HG02943 (cell line): Measurements from ENCODE around the gene AKR7A3.
"Not testable (repeated sequence)": the region's sequence is repeated elsewhere in the genome, so short reads cannot be mapped to it uniquely, and the experiment has no call there.

Experiments used
- ATAC-seq: cut with Tn5 transposase; IDR thresholded peaks from one replicate; pipeline ENCODE4 v1.9.1; 2021; ENCODE audit warnings: mild to moderate bottlenecking, low read depth, moderate library complexity; ENCODE audit not compliant: unreplicated experiment

The AKR7A3 gene

DNA sequence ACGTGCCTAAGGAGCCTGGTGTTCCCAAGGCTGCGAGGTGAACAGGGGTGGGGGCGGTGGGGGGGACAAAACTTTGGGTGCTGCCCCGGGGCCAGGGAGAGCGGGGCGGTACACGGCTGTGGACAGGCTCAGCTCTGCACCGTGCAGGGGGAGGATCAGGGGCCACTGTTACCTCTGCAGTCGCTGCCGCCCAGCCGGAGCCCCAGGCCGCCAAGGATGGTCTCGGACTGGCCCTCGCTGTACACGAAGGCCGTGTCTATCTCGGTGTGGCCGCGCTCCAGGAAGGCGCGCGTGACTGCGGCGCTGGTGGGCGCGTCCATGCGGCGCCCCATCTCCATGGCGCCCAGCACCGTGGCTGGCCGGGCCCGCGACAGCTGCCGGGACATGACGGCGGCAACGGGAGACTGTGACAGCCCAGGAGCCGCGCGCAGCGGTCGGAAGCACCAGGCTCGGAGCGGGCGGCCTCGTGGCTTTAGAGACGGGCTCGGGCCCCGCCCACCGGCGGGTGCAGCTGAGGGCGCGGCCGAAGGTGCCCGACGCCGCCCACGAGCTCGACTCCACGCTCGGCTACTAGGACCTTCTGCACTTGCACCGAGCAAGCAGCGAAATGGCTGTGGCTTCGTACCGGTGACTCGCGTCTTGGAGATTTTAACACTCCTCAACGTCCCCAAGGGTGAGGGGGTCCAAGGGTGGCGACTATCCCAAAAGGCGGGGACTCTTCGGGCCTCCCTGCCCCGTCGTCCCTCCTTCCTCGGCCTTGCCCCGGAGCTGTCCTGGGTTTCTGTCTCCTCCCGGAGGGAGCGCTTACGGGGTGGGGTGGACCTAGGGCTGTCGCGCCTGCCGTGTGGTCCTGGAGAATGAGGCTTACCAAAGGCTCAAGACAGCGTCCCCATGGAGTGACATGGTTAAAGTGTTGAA, at the start of gene AKR7A3:
AKR7A3 (minus strand) TSS at position 447 of the 918 bp plus-strand sequence; CDS start at position 386, 61 bp downstream.
- not testable (repeated sequence) for ATAC-seq

DNA sequence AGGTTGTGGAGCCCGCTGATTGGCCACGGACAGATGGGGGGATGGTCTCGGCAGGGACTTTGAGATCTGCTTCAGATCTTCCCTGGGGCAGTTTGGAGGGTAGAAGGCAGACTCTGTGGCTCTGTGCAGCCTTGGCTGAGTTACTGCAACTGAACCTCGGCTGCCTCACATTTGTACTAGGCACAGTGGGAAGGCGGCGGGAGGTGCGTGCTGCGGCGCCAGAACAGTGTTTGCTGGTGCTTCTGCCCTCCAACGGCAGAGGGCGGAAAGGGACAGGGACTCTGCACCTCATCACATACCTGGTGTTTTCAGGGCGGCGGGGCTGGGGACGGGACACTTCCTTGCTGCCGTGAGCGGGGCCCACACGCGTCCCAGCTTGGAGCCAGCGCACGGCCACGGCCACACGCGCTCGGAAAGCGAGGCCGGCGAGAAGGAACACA, 49.8 kb upstream of the AKR7A3 start:
- ATAC-seq: no peak

DNA sequence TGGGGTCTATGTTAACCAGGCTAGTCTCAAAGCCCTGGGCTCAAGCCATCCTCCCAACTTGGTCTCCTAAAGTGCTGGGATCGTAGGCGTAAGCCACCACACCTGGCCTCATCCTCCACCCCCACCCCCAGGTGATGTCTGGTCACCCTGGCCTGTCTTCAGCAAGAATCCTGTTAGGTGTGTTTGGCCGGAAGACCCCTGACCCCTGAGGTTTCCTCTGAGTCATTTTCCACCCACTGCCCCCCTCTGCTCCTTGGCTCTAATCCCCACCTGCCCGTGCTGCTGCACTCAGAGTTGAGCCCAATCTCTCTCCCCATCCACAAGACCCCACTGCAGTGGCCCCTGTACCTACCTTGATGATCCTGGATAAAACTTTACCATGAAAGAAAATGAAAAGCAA, 48.7 kb upstream of the AKR7A3 start:
- no peak for ATAC-seq

DNA sequence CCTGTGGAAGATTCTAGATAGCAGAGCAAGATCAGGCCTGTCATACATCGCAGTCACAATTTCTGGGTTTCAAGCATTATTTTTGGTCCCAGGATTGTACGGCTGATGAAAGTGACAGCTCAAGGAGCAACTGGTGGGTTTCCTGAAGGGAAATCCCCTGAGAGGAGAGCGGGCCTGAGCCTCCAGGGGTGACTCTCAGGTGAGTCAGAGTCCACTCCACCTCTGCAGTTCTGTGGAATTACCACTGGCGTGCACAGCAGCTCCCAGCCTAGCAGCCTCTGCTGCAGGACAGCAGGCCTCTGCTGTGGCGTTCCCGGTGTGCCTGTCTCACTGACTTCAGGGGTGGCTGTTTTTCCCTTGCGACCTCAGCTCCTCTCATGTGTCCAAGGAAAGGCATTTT, 48.0 kb upstream of the AKR7A3 start:
- no peak for ATAC-seq

DNA sequence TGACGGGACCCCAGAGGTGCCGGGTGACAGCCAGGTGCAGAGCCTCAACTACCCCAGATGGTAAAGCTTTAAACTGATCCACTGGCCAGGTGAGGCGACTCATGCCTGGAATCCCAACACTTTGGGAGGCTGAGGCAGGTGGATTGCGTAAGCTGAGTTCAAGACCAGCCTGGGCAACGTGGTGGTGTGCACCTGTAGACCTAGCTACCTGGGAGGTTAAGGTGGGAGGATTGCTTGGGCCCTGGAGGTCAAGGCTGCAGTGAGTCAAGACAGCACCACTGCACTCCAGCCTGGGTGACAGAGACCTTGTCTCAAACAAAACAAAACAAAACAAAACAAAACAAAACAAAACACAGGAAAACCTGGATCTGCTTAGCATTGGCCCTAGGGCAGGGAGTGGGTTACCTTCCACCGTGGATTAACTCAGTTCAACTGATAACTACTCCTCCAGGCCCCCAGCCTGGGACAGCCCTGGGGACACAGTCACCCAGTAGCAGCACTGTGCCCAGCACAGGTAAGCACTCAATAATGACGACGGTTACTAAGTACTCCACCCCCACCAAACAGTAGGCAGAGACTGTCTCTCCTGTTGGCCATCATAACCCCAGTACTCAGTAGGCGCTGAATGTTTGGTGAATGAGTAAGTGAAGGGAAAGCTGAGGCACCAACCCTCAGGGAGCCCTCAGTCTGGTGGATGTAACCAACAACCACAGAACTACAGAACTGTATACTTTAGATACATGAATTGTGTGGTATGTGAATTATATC, 45.2 kb upstream of the AKR7A3 start:
- ATAC-seq: no peak

DNA sequence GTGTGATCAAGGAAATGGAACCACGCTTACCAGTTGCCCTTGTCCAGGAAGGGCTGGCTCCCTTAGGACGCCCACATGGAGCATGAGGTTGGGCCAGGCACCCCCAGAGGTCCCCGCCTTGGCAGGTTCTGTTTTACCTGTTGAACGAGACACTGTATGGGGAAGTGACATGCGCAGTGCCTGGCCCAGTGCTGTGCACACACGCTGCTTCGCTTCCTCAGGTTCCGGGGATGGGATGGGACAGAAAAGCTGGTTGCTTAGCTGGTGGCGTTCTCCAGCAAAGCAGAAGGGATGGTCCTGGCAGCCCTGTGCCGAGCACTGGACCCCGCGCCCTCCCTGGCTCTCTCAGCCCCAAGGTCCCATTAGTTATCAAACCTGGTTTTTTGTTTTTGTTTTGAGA, 44.3 kb upstream of the AKR7A3 start:
- no peak for ATAC-seq

DNA sequence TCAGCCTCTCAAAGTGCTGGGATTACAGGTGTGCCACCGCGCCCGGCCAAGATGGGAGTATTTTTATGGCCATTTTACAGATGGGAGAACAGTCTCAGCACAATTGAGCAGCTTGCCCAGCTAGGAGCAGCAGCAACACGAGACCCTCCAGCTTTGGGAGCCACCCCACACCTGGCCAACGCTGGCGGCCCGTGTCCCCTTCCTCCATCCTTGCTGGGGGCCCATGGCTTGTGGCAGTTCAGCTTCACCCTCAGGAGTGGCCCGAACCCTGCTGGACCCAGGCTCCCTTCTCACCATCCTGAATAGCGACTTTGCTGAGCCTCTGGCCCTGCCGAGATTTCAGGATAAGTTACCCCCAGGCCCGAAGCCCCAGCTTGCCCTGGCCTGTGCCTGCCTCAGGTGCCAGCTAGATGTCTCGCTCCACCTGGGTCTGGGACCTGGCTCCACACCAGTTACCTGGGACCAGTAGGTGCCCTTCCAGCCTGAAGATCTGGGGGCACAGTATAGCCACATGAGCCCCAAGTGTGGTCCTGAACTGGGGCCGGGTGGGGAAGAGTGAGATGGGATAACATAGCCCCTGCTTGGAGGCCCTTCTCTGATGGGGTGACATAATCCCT, 42.8 kb upstream of the AKR7A3 start:
- no peak for ATAC-seq

DNA sequence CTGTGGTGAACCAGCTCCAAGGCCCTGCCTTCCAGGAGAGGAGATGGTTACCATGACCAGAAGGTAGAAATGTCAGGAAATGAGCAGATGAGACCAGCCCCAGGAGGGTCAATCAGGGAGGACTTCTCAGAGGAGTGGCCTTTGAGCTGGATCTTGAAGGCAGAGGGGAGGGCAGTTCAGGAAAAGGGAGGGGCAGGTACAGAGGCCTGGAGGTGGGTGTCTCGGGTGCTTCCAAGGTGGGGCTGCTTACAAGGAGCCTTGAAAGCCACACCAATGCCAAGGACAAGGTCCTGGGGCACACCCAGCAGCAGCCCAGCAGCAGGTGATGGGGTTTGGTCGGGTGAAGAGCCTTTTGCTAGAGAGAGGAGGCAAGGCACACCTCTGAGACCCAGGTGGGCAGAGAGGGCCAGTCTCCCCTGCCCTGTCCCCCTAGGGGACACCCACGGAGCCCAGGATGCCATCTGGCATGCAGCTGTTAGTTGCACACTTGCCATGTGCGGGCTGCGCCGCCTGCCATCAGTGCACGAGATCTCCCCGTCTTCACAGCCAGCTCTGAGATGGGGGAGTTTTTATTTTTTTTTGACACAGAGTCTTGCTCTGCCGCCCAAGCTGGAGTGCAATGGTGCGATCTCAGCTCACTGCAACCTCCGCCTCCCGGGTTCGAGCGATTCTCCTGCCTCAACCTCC, 42.0 kb upstream of the AKR7A3 start:
- no peak for ATAC-seq

DNA sequence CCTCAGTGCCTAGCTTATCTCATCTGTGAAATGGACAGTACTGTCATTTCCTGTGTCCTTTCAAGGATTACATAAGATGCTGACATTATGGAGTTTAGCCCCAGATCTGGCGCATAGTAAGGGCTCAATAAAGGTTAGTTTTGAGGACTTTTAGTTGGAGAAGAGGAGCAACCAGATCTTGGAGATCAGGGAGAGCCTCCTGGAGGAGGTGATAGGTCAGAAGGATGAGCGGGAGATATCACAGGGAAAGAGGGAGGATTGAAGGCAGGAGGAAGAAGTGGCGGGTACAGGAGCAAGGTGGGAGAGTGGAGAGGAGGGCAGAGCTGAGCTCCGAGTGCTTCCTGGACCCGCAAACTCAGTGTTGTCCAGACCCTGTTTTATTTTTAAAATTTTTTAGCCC, 41.0 kb upstream of the AKR7A3 start:
- no peak for ATAC-seq

DNA sequence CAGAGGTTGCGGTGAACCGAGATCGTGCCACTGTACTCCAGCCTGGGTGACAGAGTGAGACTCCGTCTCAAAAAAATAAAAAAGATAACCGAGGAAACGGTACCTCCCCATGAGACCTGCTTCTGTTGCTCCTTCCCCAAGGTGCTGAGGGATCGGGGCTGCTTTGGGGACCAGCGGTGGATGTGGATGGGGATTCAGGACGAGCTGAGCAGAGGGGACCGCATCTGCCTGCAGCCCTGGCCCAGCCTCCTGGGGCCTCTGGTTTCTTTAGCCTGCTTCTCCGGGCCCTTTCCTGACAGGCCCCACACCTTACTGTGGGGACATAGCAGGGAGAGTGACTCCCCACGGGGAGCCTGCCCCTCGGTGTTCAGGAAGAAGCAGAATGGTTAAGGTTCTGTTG, 40.6 kb upstream of the AKR7A3 start:
- ATAC-seq: no peak

DNA sequence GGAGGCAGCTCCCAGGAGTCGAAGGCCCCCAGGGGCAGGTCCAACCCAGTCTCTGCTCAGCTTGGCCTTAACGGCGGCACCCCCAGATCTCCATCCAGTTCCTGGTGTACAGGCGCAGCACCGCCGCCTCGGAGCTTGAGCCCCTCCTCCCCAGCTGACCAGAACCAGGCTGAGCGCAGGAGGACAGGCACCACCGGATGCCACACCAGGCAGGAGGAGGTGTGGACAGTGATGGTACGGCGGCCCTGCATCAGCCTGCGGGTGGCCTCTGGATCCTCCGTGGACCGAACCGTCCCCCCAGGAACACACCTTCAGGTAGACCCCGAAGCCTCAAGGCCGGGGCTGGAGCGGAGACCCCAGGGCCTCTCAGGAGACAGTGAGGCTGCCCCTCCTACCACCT, 39.9 kb upstream of the AKR7A3 start:
- no peak for ATAC-seq

DNA sequence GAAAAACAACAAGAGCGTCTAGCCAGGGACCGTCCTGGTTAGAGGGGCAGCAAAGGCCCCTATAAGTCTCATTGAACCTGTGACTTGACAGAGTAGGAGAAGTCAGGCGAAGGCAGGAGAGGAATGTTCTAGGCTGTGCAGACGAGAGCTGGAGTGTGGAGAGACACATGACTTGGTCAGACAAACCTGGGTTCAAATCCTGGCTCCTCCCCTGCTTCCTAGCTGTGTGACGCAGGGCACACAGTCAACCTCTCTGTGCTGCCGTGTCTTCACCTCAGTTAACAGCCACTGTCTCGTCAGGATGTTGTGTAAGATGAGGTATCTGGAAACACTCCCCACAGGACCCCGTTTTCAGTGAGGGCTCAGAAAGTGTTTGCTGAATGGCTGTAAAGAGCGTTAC, 39.2 kb upstream of the AKR7A3 start:
- no peak for ATAC-seq

DNA sequence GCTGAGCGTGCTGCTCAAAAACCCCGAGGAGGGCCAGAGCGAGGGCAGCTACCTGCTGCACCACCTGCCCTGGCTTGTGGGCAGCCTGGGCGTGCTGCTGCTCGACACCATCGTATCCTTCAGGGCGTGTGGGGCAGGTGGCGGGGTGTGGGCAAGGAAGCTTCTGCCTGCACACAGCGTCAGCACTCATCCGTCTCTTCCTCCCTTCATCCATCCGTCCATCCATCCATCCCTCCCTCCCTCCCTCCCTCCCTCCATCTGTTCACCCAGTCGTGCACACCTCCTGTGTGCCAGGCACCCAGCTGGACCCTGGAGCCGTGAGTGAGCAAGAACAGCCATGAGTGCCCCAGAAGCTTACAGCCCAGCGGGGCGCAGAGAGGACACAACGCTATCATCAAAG, 38.7 kb upstream of the AKR7A3 start:
- no peak for ATAC-seq

DNA sequence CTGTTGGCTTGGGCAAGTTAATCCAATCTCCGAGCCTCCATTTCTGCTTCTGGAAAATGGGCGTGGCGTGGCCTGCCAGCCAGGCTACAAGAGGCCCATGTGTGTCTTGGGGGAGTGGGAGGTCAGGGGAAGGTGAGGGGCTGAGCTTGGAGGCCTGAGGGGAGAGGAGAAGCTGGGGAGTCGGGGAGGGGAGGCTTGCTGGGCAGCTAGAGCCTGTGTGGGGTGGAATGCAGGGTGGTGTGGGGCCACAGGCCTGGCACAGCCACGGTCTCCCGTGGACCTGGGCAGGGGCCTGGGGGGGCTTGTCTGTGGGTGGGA, 38.1 kb upstream of the AKR7A3 start:
- ATAC-seq: no peak

DNA sequence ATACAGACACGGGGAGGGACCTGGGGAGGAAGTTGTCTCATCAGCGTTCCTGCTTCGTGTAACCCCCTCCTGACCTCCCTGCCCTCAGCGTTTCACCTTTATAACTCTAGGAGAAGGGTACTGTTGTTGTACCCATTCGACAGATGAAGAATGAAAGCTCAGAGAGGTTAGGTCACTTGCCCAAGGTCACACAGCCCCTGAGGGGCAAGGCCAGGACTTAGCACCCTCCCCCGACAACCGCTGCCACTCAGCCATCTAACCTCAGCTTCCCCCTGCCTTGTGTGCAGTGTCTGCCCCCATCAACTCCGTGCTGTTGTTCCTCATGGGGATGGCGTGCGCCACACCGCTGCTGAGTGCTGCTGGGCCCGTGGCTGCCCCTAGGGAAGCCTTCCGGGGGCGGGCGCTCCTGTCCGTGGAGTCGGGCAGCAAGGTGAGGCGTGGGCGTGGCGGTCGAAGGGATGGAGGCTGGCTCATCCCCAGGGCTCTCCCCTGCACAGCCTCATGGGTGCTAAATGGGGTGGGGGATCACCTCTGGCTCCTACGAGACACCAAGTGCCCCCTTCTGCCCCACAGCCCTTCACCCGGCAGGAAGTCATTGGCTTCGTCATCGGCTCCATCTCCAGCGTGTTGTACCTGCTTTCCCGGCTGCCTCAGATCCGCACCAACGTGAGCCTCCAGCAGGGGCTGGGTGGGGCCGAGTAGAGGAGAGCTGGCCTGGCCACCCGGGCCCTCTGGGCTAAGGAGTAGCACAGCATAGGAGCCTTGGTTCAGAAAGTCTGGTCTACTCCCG, 37.6 kb upstream of the AKR7A3 start:
- no peak for ATAC-seq

DNA sequence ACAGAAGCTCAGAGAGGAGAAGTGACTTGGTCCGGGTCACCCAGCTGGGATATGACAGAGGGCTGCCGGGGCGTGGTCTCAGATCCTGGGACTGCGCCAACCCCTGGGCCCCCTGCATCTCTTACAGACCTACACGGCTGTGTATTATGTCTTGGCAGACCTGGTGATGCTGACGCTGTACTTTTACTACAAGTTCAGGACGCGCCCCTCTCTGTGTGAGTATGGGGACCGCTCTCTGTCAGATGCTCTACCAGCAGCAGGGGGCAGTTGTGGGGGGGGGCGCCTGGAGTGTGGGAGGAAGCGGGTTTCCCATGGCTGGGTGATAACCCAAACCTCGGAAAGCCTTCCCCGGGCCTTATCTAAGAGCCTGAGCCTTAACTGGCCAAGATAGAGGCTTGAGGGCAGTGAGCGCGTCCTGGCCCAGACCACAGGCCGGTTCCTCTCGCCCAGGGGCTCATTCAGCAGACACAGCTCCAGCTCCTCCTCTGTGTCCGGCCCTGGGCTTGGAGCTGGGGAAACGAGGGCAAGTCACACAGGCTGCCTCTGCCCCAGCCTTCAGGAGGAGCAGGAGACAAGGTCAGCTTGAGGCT, 36.9 kb upstream of the AKR7A3 start:
- no peak for ATAC-seq

DNA sequence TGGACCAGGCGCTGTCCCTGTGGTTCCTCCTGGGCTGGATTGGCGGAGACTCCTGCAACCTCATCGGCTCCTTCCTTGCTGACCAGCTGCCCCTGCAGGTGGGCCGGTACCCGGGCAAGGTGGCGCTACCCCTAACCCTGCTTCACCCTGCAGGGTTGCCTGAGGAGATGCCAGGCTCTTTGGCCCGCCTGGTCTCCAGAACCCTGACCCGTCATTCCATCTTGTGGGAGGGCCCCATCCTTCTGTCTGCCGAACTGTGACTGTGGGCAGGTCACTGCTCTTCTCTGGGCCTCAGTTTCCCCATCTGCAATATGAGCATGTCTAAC, 36.1 kb upstream of the AKR7A3 start:
- ATAC-seq: no peak

DNA sequence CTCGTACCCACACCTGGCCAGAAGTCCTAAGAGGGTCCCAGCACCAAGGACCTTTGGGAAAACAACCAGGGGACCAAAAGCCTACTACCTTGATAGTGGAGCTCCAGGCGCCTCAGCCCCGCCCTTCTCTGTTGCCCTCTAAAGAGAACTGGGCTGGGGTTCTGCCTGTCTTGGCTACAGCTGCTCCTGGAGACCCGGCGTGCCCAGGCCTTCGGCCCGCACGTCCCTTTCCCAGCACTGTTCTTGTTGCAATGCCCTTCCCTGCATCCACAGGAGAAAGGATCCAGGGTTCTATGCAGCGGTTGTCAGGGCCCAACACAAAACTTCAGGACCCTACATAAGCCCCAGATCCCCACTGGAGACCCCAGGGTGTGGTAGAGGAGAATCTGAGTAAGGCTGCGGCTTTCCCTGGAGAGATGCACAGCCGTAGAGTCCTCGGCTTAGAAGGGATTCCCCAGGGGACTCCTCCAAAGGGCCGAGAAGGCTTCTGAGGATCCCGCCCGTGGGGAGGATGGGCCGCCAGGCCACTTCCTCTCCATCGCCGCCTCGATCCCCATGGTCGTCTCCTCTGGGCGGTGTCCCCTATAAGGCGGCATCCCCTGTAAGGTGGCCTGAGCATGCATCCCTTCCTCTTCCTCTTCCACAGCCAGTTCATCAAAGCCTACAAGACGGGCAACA, 35.6 kb upstream of the AKR7A3 start:
- no peak for ATAC-seq

DNA sequence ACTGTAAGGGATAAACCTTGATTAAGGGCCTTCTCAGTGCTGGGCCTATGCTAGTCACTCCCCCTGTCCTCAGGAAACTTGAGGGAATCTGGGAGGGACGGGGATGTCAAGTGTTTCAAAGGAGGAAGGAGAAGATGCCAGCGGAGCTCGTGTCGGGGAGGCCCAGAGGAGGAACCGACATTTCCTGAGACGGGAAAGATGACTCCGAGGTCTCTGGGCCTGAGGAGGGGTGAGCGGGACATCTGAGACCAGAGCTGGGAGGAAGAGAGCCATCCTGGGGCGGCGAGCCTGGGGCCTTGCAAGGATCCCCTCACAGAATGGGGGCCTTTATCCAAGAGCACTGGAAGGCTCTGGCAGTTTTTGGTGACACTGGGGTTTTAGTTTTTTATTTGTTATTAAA, 33.9 kb upstream of the AKR7A3 start:
- no peak for ATAC-seq
